HG02623 (cell line): ENCODE results near the gene FOXJ1.

Experiments used
- ATAC-seq: cut with Tn5 transposase; IDR thresholded peaks from one replicate; pipeline ENCODE4 v1.9.1; 2021; ENCODE audit warnings: moderate library complexity; ENCODE audit not compliant: unreplicated experiment

FOXJ1 gene

GRCh38 chr17:76092526-76093413 is 48.3 kb downstream of the FOXJ1 start:
- ATAC-seq: no peak

- ATAC-seq: no peak
Measured at GRCh38 chr17:76091526-76092286, 49.3 kb downstream of the FOXJ1 start.

- no peak for ATAC-seq
Measured at GRCh38 chr17:76090517-76091129, 50.4 kb downstream of the FOXJ1 start.

- no peak for ATAC-seq
Measured at GRCh38 chr17:76089680-76090516, 51.1 kb downstream of the FOXJ1 start.

GRCh38 chr17:76088868-76089576 is 52.0 kb downstream of the FOXJ1 start:
- ATAC-seq: no peak

GRCh38 chr17:76088041-76088867 is 52.8 kb downstream of the FOXJ1 start:
- no peak for ATAC-seq

- no peak for ATAC-seq
Measured at GRCh38 chr17:76087531-76087930, 53.5 kb downstream of the FOXJ1 start.

- ATAC-seq: no peak
Measured at GRCh38 chr17:76086384-76086783, 54.7 kb downstream of the FOXJ1 start.
